T-helper 9 cell (primary cell): Measurements from ENCODE around the gene DCHS2.

Experiments used
- DNase-seq: peaks from one replicate; pipeline ENCODE4 v3.0.0-alpha.2; 2020

DCHS2 gene

DNA sequence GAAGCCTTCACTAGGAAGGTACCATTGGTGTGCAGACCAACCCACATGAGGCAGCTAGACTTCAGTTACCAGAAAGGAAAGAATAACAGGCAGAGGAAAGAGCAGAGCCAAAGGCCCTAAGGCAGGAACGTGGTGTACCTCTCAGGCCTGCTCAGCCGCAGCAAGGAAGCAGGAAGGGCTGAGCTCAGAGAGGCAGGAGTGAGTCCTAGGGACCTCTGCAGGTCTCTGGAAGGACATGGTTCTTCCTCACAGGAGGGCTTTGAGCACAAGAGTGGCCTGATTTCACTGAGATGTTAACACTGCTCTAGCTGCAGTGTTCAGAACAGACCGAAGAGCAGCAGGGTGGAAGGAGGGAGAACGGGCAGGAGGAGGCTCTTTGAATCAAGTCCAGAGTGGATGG lies 124.6 kb downstream of the DCHS2 start:
- DNase-seq, result no peak

DNA sequence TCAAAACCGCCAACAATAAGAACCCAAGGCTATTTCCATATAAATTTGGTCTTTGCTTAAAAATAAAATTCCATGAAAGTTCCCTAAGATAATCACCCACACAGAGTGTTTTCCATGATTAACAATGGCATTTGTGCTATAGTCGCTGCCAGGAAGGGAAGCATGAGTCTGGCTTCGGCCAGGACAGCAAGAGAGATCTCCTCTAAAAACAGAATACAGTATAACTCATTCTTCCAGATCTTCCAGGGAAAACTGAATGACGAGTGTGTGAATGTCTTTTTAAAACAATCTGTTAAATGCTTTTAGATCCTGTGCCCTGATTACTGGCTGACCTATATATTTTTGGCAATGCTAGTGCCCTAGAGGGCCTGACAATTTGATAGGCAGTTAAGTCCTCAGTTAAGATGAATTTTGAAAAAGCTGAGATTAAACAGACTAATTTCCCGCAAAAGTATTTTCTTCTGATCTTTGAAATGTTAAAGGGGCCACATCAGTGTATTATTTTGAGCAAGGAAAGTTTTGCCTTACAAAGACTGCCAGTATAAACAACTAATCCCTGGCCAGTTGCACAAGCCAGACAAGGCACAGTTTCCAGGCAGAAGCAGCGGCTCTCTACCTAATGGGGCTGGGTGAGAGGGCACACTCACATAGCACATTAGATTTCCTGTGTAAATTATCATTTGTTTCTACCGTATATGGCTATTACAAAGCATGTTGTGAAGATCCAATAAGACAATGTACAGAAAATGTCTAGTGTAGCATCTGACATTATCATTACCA lies 127.3 kb downstream of the DCHS2 start:
- no peak for DNase-seq

DNA sequence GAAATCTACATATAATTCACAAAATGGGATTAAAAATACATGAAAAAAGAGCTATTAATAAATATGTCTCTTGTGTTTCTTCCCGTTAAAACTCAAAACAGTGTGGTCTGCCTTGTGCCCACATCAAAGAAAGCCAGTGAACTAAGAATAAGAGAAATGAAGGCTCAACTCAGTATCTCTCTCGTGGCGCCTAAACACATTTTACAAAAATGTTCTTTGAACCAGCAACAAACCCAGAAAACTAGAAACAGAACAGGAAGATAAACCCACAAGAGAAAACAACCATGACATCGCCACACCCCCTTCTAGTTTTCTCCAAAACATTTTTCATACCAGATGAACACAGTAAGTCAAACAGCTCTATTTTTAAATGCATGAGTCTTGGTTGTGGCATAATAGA lies 130.1 kb downstream of the DCHS2 start:
- no peak for DNase-seq

- DNase-seq, result no peak
Observed at GRCh38 chr4:154360491-154360890, 131.1 kb downstream of the DCHS2 start.

- no peak for DNase-seq
Observed at GRCh38 chr4:154354883-154355282, 136.7 kb downstream of the DCHS2 start.

GRCh38 chr4:154349829-154350228 lies 141.8 kb downstream of the DCHS2 start:
- DNase-seq, result no peak

GRCh38 chr4:154348657-154349056 lies 142.9 kb downstream of the DCHS2 start:
- no peak for DNase-seq

GRCh38 chr4:154345359-154345758 lies 146.2 kb downstream of the DCHS2 start:
- DNase-seq, result no peak

DNA sequence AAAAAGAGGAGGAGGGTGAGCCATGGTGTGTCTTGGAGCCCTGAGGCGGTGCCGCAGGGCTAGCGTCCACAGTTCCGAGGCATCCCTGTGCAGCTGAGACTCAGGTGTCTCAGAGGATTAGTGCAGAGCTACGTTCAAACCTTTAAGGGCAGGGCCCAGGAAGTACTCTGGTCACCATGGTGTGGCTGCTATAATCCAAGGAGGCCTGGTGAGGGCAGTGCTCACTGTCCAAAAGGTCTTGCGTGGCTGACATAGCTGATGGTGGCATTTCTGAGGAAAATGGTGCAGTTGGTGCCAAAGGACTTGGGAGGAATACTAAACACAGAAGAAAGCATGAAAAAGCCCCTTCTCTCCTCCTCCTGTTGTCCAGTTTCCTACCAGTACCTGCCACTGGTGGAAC lies 146.9 kb downstream of the DCHS2 start:
- DNase-seq, result no peak

DNA sequence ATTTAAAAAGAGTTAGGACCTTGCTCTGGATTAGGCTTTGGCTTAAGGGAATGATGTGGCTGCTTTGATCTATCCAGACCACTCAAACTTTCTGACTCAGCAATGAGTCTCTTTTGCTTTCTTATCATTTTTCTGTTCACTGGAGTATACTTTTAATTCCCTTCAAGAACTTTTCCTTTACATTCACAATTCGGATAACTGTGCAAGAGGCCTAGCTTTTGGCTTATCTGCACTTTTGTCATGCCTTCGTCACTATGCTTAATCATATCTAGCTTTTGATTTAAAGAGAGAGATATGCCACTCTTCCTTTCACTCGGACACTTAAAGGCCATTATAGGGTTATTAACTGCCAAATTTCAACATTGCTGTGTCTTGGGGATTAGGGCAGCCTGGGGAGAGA lies 147.9 kb downstream of the DCHS2 start:
- DNase-seq, result no peak

GRCh38 chr4:154341448-154341847 lies 150.2 kb downstream of the DCHS2 start:
- DNase-seq, result no peak

GRCh38 chr4:154335588-154335987 lies 156.0 kb downstream of the DCHS2 start:
- no peak for DNase-seq

DNA sequence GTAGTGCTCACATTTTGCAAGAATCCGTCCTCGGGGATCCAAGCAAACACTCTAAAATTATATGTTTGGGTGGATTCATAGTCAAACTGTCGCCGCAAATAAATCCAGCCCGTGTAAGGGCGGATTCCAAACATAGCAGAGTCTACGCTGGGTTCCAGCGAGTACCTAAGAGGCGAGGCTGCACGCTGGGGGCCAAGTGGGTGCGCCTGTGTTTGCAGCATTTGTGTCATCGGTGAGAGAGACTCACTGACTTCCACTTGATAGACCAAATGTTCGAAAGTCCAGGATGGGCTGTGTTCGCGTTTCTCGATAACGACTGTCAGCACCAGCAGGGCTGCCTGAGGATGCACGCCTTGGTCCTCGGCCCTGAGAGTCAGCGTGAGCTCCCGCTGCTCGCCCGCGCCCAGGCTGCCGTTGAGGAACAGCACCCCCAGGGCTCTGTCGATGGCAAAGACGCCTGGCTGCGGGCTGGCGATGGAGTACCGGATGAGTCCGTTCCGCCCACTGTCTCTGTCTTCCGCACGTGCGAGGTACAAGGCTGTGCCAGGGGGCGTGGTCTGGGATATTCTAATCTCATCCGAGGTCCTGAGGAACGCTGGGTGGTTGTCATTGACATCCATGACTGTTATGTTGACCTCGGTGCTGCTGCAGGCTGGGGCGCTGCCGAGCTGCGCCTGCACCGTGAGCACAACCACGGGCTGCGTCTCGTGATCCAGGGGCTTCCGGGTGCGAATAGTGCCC lies 158.7 kb downstream of the DCHS2 start:
- DNase-seq, result peak; percentile 3

DNA sequence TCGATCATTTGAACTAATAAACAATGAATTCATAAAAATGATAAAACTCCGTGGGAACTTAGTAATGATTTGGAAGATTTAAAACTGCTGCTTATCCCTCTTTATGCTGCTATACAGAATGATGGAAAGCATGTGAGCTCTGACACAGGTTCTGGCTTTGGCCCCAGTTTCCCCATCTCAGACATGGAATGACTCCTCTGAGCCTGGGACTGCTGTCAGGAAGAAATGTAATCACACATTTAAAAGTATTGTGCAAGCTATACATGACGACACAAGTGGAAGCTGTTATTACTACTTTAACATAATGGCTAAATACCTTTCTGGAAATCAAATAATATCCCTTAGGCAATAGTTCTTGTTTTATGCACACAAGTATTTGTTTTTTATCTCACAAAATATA lies 161.7 kb downstream of the DCHS2 start:
- no peak for DNase-seq

GRCh38 chr4:154329268-154329868 lies 162.2 kb downstream of the DCHS2 start:
- no peak for DNase-seq

DNA sequence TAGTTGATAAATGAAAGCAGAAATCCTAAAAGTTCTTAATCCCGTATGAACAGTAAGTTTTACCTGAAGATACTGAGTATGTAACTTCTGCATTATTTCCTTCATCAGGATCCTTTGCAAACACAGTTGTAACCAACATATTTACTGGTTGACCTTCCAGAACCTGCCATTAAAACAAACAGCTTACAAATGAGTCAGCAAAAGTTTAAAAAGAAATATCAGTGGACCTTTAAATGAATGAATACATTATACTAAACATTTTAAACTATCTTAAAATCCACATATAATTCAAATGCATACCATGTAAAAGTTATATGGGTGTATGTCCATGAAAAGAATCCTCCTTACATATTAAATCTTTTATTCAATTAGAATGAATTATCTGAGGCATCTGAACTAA lies 163.6 kb downstream of the DCHS2 start:
- DNase-seq, result no peak

DNA sequence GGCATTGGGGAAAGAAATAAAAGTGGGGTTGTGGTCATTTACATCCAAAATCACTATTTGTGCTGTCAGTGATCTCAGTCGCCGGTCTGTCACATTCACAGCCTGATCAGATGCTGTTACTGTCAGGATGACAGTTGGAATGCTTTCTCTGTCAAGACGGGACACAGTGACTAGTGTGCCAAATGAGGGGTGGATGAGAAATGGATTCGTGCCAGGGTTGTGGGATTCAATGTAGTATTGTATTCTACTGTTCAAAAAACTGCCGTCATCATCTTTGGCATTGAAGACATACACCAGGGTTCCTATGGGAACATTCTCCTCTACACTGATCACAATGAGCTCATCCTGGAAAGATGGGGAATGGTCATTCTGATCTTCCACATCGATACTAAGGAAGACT lies 171.1 kb downstream of the DCHS2 start:
- DNase-seq, result no peak

DNA sequence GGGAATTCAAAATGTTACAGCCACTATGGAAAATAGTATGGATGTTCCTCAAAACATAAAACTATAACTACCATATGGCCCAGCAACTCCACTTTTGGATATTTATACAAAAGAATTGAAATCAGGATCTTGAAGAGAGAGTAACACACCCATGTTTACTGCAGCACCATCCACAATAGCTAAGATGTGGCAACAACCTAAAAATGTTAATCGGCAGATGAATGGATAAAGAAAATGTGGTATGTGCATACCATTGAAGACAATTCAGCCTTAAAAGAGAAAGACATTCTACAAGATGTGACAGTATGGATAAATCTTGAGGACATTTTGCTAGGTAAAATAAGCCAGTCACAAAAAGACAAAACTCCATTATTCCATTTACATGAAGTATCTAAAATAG lies 171.9 kb downstream of the DCHS2 start:
- no peak for DNase-seq

DNA sequence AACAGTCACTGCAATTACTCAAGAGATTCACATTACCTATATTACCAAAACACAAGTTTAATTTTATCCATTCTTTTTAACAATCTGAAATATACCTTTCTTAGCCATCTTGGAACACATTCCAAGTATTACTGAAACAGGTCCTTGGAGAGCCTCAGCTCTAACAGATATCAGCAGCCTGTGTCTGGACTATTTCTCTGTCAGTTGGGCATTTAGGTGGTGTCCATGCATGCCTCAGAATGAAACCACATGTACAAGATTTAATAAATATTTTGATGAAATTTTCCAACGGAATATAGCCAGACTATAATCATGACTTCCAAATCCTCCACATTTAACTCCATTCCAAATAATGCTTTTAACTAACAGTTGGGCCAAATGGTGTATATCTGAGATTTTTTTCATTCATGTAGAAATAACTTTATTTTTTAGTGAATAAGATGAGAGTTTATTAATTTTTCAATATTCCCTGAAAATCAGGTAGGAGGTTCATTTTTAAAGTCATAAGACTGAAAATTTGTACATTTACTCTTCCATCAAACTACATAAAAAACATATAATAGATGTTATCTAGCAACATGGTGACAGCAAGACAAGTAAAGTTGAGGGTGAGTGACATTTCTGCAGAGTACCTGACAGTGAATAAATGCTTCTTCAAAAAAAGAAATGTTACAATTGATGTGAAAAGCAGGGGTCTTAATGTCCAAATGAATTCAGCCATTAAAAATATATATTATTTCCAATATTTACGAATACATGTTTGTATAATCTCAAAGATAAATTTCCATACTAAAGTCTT lies 174.2 kb downstream of the DCHS2 start:
- DNase-seq, result no peak

GRCh38 chr4:154315741-154316140 lies 175.9 kb downstream of the DCHS2 start:
- no peak for DNase-seq

GRCh38 chr4:154314248-154314647 lies 177.4 kb downstream of the DCHS2 start:
- DNase-seq, result no peak

DNA sequence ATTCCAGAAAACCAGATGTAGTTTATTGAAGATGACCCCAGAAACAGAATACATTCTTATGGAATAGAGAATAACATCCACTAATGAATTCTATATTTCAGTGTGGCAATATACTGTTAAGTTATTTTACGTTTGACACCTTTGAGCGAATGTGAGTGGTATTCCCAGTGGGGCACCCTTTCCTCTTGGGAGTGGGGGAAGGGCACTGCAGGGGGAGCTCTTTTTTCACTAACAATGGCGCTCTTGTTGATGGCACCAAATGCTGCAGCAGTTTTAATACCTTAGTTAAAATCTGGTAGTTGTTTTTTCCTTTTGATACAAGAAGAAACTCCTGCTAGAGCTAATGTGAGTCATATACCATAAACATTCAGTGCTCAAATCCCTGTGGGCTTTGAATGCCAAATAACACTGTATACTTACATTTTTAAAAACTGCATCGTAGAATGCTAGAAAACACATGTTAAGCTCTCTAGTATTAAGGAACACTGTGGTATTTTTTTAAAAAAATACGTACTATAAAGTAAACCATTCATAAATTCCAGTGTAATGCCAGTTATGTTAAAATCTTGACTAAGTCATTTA lies 178.5 kb downstream of the DCHS2 start:
- no peak for DNase-seq

DNA sequence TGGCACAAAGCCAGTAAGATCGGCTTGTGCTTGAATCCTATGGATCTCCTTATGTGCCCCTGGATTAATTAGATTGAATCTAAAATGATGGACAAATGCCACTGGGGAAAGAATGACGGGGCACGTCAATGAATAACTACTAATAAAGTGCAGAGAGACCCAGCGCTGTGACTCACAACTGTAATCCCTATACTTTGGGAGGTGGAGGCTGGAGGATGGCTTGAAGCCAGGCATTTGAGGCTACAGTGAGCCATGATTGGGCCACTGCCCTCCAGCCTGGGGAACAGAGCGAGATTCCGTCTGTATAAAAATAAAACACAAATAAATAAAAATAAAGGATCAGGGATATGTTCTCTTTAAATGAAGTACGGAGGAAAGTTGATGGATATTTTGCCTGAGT lies 179.4 kb downstream of the DCHS2 start:
- no peak for DNase-seq
